GM21825 (cell line): ENCODE data around the gene MMEL1.
"Not testable (repeated sequence)": the region's sequence is repeated elsewhere in the genome, so short reads cannot be mapped to it uniquely, and the experiment has no call there.

Experiments used
- ATAC-seq: cut with Tn5 transposase; IDR thresholded peaks from one replicate; pipeline ENCODE4 v1.9.1; 2021; ENCODE audit warnings: mild to moderate bottlenecking, moderate library complexity; ENCODE audit not compliant: unreplicated experiment

Gene MMEL1, protein sequence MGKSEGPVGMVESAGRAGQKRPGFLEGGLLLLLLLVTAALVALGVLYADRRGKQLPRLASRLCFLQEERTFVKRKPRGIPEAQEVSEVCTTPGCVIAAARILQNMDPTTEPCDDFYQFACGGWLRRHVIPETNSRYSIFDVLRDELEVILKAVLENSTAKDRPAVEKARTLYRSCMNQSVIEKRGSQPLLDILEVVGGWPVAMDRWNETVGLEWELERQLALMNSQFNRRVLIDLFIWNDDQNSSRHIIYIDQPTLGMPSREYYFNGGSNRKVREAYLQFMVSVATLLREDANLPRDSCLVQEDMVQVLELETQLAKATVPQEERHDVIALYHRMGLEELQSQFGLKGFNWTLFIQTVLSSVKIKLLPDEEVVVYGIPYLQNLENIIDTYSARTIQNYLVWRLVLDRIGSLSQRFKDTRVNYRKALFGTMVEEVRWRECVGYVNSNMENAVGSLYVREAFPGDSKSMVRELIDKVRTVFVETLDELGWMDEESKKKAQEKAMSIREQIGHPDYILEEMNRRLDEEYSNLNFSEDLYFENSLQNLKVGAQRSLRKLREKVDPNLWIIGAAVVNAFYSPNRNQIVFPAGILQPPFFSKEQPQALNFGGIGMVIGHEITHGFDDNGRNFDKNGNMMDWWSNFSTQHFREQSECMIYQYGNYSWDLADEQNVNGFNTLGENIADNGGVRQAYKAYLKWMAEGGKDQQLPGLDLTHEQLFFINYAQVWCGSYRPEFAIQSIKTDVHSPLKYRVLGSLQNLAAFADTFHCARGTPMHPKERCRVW

DNA sequence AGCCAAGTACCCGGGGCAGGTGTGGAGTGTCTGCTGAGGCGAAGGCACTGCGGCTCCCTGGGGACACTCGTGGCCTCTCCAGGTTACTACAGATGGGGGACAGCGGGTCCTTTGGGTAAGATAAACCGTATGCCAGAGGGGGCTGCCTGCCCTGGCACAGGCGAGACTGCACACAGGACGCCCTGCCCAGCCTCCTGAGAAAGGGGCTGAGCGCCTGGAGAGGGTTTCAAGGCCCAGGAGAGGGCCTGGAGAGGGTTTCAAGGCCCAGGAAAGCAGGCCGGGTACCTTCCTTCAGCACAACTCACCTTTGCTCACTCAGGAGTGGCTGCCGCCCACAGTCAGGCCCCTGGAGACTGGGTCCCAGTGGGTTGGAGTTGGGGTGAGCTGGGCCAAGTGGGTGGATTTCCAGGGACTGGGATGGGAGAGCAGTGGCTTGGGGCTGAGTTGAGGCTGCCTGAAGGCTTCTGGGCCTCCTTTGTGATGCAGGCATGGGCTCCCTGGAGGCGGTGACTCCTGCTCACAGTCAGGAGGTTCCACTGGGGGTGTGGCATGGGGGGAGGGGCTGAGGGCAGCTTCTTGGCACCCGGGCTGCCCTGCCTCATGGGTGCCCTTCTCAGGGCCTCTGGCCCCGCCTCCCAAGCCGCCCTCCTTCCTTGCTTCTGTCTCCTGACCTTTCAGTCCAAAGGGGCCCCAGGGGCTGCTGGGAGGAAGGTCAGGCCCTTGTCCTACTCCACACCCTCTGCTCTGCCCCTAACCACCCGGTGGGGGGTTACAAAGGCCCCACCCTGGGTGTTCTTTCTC lies at the start of gene MMEL1:
Gene MMEL1 (minus strand): TSS at position 456 of the 801 bp plus-strand sequence. CDS start 3,532 bp downstream, outside the sequence.
- no peak for ATAC-seq

DNA sequence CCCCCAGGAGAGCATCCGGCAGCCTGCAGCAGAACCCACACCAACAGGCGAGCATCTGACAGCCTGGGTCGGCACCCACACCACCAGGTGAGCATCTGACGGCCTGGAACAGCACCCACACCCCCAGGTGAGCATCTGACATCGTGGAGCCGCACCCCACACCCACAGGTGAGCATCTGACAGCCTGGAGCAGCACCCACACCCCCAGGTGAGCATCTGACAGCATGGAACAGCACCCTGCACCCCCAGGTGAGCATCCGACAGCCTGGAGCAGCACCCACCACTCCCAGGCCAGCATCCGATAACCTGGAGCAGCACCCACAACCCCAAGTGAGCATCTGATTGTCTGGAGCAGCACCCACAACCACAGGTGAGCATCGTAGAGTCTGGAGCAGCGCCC lies 43.9 kb upstream of the MMEL1 start:
- ATAC-seq: not testable (repeated sequence)

DNA sequence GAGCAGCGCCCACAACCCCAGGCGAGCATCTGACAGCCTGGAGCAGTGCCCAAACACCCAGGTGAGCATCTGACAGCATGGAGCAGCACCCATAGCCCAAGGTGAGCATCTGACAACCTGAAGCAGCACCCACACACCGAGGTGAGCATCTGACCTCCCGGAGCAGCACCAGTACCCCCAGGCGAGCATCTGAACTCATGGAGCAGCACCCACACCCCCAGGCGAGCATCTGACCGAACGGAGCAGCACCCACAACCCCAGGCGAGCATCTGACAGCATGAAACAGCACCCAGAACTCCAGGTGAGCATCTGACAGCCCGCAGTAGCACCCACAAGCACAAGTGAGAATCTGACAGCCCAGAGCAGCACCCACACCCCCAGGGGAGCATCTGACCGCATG lies 38.8 kb upstream of the MMEL1 start:
- ATAC-seq: not testable (repeated sequence)

DNA sequence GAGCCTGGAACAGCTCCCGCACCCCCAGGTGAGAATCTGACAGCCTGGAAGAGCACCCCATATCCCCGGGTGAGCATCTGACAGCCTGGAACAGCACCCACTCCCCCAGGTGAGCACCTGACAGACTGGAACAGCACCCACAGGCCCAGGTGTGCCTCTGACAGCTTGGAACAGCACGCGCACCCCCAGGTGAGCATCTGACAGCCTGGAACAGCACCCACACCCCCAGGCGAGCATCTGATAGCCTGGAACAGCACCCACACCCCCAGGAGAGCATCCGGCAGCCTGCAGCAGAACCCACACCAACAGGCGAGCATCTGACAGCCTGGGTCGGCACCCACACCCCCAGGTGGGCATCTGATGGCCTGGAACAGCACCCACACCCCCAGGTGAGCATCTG lies 27.0 kb upstream of the MMEL1 start:
- not testable (repeated sequence) for ATAC-seq

DNA sequence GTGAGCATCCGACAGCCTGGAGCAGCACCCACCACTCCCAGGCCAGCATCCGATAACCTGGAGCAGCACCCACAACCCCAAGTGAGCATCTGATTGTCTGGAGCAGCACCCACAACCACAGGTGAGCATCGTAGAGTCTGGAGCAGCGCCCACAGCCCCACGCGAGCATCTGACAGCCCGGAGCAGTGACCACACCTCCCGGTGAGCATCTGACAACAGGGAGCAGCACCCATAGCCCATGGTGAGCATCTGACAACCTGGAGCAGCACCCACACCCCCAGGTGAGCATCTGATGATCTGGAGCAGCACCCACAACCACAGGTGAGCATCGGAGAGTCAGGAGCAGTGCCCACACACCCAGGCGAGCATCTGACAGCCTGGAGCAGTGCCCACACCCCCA lies 25.1 kb upstream of the MMEL1 start:
- ATAC-seq: not testable (repeated sequence)

DNA sequence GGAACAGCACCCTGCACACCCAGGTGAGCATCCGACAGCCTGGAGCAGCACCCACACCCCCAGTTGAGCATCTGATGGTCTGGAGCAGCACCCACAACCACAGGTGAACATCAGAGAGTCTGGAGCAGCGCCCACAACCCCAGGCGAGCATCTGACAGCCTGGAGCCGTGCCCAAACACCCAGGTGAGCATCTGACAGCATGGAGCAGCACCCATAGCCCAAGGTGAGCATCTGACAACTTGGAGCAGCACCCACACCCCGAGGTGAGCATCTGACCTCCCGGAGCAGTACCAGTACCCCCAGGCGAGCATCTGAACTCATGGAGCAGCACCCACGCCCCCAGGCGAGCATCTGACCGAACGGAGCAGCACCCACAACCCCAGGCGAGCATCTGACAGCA lies 24.3 kb upstream of the MMEL1 start:
- ATAC-seq: not testable (repeated sequence)

DNA sequence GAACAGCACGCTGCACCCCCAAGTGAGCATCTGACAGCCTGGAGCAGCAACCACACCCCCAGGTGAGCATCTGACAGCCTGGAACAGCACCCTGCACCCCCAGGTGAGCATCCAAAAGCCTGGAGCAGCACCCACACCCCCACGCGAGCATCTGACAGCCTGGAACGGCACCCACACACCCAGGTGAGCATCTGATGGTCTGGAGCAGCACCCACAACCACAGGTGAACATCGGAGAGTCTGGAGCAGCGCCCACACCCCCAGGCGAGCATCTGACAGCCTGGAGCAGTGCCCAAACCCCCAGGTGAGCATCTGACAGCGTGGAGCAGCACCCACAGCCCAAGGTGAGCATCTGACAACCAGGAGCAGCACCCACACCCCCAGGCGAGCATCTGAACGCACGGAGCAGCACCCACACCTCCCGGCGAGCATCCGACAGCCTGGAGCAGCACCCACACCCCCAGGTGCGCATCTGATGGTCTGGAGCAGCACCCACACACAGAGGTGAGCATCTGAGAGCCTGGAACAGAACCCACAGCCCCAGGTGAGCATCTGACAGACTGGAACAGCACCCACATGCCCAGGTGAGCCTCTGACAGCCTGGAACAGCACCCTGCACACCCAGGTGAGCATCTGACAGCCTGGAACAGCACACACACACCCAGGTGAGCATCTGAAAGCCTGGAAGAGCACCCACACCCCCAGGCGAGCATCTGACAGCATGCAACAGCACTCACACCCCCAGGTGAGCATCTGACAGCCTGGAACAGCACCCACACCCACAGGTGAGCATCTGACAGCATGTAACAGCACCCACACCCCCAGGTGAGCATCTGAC lies 23.0 kb upstream of the MMEL1 start:
- ATAC-seq: not testable (repeated sequence)

DNA sequence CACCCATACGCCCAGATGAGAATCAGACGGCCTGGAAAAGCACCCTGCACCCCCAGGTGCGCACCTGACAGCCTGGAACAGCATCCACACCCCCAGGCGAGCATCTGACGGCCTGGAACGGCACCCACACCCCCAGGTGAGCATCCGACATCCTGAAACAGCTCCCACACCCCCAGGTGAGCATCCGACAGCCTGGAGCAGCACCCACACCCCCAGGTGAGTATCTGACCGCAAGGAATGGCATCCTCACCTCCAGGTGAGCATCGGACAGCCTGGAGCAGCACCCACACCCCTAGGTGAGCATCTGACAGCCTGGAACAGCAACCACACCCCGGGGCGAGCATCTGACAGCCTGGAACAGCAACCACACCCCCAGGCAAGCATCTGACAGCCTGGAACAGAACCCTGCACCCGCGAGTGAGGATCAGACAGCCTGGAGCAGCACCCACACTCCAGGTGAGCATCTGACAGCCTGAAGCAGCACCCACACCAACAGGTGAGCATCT lies 21.7 kb upstream of the MMEL1 start:
- ATAC-seq: not testable (repeated sequence)

DNA sequence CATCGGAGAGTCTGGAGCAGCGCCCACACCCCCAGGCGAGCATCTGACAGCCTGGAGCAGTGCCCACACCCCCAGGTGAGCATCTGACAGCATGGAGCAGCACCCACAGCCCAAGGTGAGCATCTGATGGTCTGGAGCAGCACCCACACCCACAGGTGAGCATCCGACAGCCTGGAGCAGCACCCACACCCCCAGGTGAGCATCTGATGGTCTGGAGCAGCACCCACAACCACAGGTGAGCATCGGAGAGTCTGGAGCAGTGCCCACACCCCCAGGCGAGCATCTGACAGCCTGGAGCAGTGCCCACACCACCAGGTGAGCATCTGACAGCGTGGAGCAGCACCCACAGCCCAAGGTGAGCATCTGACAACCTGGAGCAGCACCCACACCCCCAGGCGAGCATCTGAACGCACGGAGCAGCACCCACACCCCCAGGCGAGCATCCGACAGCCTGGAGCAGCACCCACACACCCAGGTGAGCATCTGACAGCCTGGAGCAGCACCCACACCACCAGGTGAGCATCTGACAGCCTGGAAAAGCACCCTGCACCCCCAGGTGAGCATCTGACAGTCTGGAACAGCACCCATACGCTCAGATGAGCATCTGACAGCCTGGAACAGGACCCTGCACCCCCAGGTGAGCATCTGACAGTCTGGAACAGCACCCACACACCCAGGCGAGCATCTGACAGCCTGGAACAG lies 21.1 kb upstream of the MMEL1 start:
- ATAC-seq: not testable (repeated sequence)

DNA sequence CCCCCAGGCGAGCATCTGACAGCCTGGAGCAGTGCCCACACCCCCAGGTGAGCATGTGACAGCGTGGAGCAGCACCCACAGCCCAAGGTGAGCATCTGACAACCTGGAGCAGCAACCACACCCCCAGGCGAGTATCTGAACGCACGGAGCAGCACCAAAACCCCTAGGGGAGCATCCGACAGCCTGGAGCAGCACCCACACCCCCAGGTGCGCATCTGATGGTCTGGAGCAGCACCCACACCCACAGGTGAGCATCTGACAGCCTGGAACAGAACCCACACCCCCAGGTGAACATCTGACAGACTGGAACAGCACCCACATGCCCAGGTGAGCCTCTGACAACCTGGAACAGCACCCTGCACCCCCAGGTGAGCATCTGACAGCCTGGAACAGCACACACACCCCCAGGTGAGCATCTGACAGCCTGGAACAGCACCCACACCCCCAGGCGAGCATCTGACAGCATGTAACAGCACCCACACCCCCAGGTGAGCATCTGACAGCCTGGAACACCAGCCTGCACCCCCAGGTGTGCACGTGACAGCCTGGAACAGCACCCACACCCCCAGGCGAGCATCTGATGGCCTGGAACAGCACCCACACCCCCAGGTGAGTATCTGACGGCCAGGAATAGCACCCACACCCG lies 20.2 kb upstream of the MMEL1 start:
- not testable (repeated sequence) for ATAC-seq

DNA sequence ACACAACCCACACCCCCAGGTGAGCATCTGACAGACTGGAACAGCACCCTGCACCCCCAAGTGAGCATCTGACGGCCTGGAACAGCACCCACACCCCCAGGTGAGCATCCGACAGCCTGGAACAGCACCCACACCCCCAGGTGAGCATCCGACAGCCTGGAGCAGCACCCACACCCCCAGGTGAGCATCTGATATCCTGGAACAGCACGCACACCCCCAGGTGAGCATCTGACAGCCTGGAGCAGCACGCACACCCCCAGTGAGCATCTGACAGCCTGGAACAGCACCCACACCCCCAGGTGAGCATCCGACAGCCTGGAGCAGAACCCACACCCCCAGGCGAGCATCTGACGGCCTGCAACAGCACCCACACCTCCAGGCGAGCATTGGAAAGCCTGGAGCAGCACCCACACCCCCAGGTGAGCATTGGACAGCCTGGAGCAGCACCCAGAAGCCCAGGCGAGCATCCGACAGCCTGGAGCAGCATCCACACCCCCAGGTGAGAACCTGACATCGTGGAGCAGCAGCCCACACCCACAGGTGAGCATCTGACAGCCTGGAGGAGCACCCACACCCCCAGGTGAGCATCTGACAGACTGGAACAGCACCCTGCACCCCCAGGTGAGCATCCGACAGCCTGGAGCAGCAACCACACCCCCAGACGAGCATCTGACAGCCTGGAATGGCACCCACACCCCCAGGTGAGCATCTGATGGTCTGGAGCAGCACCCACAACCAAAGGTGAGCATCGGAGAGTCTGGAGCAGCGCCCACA lies 19.5 kb upstream of the MMEL1 start:
- not testable (repeated sequence) for ATAC-seq

DNA sequence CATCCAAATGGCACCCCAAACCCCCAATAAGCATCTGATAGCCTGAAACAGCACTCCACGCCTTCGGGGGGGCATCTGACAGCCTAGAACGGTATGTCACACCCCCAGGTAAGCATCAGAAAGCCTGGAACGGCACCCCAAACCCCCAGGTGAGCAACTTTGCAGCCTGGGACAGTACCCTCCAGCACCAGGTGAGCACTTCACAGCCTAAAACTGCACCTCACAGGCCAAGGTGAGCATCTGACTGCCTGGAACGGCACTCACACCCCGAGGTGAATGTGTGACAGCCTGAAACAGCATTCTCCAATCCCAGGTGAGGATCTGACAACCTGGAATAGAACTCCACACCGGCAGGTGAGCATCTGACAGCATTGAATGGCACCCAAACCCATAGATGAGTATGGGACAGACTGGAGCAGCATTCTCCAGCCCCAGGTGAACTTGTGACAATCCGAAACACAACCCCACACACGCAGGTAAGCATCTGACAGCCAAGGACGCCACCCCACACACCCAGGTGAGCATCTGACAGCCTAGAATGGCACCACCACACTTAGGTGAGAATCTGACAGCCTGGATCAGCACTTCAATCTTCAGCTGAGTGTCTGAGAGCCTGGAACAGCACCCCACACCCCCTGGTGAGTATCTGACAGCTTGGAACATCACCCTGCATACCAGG lies 18.3 kb upstream of the MMEL1 start:
- ATAC-seq: no peak

DNA sequence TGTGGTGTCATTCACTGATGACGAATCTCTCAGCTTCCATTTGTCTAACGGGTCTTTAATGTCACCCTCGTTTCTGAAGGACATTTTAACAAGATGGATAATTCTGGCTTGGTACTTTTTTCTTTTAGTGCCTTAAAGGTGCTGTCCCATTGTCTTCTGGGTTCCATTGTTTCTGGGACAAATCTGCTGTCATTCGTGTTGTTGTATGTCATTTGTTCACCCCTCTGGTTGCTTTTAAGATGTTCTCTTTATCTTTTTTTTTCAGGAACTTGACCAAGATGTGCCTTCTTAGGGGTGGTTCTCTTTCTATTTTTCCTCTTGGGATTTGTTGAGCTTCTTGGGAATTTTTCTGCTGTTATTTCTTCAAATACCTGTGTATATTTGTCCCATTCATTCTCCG lies 14.0 kb upstream of the MMEL1 start:
- ATAC-seq: no peak

DNA sequence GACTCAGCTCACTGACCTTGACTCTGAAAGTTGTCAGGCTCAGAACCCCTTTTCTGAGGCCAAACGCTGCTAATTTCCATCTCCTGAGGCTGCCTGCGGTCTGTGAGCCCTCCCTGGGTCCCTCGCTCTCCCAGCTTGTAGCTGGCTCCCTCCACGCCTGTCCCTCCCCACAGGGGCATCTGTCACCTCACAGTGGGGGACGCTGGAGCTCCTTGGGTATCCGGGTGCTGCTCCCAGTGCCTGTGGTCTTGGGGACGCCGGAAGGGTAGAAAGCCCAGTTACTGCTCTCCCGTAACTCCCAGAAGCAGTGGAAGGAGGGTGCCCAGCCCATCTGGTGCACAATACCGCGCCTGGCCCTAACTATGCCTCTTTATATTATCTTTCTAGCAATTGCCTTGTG lies 13.0 kb upstream of the MMEL1 start:
- no peak for ATAC-seq

DNA sequence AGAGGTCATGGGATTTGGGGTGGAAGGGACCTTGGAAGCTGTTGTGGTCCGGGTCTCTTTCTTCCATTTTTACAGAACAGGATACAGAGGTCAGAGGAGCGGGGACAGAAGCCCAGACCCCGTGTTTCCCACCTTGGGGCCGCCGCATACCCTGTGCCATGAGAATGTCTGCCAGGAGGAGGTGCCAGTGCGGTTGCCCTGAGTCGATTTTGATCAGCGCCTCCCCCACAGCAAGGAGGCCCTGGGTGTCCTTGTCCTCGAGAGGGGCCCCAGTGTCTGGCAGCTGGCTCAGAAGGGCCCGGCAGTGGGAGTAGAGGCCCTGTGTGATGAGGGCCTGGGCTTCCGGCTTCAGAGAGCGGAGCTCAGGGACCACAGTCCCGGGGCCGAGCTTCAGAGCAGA lies 12.3 kb upstream of the MMEL1 start:
- ATAC-seq: no peak

DNA sequence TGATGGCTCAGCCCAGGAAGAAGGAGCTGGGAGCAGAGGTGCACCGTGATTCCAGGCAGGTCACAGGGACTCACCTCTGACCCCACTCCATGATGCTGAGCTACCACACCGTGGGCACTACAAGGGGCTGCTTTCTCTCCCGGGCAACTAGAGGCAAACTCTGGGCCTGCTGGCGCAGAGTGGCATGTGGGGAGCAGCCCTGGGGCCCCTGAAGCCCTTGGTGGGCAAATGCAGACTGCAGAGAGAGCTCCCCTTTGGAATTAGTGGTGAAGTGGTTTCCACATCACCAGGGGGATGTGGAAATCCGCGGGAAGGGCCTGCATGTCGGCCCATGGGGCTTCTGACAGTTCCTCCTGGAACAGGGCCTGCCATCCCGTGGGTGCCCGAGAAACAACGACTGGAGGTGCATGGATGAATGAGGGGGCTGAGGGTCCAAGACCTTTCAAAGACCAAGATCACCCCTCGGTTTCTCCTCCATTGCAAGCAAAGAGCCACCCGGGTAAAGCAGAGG lies 11.8 kb upstream of the MMEL1 start:
- ATAC-seq: no peak

DNA sequence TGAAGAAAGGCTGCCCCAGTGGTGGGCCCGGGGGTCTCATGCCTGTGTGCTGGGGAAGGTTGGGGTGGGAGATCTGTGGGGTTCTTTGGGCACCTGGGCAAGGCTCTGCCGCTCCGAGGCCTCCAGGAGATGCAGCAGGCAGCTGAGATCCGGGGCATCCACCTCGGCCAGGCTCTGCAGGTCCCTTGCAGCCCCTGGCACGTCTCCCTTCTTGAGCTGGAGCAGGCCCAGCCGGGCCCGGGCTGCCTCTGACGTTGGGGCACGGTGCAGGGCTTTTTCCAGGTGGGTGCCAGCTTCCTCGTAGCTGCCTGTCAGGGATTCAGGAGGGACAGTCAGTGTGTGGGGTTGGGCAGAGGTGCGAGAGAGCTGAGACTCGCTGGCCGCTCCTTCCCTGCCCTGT lies 11.4 kb upstream of the MMEL1 start:
- no peak for ATAC-seq
